Testis (tissue), 2 donors: ENCODE results near the gene TEX22.

Source experiments
- POLR2A ChIP-seq: fragments of 450-650 bp; IDR thresholded peaks from one replicate; pipeline ENCODE4 v1.6.1; 2017; ENCODE audit warnings: antibody characterized with exemption, mild to moderate bottlenecking, moderate library complexity
- TF ChIP-seq, protein P1 (sequence below), 3 experiments: fragments of 450-650 bp in 2 of 3; fragments of 200-600 bp in 1 of 3; sonication (generic) in 1 of 3; IDR thresholded peaks; one replicate each; pipeline ENCODE4 v1.5.1; 2016 to 2019; ENCODE audit warnings: antibody characterized with exemption in 3 of 3, mild to moderate bottlenecking in 2 of 3, moderate library complexity in 1 of 3

GRCh38 chr14:105461903-105462302 is 63.6 kb downstream of the TEX22 start:
- TF ChIP-seq POLR2A: no peak
- TF ChIP-seq, protein P1, sequence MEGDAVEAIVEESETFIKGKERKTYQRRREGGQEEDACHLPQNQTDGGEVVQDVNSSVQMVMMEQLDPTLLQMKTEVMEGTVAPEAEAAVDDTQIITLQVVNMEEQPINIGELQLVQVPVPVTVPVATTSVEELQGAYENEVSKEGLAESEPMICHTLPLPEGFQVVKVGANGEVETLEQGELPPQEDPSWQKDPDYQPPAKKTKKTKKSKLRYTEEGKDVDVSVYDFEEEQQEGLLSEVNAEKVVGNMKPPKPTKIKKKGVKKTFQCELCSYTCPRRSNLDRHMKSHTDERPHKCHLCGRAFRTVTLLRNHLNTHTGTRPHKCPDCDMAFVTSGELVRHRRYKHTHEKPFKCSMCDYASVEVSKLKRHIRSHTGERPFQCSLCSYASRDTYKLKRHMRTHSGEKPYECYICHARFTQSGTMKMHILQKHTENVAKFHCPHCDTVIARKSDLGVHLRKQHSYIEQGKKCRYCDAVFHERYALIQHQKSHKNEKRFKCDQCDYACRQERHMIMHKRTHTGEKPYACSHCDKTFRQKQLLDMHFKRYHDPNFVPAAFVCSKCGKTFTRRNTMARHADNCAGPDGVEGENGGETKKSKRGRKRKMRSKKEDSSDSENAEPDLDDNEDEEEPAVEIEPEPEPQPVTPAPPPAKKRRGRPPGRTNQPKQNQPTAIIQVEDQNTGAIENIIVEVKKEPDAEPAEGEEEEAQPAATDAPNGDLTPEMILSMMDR (IDR thresholded peaks at IDR 0.05): no peak
